Globus pallidus (tissue), 1 donor: Measurements from ENCODE around the gene KRTAP10-4.
"Not testable (repeated sequence)": the region's sequence is repeated elsewhere in the genome, so short reads cannot be mapped to it uniquely, and the experiment has no call there.

Experiments
- DNase-seq: peaks from one replicate; pipeline ENCODE4 v3.0.0-alpha.2; 2015; ENCODE audit warnings: low spot score

The KRTAP10-4 gene, protein sequence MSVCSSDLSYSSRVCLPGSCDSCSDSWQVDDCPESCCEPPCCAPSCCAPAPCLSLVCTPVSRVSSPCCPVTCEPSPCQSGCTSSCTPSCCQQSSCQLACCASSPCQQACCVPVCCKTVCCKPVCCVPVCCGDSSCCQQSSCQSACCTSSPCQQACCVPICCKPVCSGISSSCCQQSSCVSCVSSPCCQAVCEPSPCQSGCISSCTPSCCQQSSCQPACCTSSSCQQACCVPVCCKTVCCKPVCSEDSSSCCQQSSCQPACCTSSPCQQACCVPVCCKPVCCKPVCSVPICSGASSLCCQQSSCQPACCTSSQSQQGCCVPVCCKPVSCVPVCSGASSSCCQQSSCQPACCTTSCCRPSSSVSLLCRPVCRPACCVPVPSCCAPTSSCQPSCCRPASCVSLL

GRCh38 chr21:44573630-44574456 lies at the start of gene KRTAP10-4:
Gene KRTAP10-4 (plus strand): TSS chr21:44573729. CDS start chr21:44573759, 30 bp downstream.
- DNase-seq = not testable (repeated sequence)

DNA sequence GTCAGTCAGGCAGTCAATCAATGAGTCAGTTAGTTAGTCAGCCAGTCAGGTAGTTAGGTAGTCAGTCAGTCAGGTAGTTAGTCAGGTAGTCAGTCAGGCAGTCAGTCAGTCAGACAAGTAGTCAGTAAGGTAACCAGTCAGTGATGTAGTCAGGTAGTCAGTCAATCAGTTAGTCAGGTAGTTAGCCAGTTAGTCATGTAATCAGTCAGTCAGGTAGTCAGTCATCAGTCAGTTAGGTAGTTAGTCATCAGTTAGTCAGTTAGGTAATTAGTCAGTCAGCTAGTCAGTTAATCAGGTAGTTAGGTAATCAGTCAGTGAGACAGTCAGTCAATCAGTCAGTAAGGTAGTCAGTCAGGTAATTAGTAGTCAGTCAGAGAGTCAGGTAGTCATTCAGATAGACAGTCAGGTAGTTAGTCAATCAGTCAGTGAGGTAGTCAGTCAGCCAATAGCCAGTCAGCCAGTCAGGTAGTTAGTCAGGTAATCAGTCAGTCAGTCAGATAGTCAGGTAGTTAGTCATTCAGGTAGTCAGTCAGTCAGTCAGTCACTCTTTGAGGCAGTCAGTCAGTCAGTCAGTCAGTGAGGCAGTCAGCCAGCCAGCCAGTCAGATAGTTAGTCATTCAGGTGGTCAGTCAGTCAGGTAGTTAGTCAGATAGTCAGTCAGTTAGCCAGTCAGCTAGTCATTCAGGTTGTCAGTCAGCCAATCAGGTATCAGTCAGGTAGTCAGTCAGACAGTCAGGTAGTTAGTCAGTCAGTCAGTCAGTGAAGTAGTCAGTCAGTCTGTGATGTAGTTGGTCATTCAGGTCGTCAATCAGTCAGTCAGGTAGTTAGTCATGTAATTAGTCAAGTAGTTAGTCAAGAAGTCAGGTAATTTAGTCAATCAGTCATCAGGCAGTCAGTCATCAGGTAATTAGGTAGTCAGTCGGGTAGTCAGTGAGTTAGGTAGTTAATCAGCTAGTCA lies 48.8 kb upstream of the KRTAP10-4 start:
- DNase-seq = no peak

- no peak for DNase-seq
Measured at GRCh38 chr21:44525391-44526095, 48.0 kb upstream of the KRTAP10-4 start.

DNA sequence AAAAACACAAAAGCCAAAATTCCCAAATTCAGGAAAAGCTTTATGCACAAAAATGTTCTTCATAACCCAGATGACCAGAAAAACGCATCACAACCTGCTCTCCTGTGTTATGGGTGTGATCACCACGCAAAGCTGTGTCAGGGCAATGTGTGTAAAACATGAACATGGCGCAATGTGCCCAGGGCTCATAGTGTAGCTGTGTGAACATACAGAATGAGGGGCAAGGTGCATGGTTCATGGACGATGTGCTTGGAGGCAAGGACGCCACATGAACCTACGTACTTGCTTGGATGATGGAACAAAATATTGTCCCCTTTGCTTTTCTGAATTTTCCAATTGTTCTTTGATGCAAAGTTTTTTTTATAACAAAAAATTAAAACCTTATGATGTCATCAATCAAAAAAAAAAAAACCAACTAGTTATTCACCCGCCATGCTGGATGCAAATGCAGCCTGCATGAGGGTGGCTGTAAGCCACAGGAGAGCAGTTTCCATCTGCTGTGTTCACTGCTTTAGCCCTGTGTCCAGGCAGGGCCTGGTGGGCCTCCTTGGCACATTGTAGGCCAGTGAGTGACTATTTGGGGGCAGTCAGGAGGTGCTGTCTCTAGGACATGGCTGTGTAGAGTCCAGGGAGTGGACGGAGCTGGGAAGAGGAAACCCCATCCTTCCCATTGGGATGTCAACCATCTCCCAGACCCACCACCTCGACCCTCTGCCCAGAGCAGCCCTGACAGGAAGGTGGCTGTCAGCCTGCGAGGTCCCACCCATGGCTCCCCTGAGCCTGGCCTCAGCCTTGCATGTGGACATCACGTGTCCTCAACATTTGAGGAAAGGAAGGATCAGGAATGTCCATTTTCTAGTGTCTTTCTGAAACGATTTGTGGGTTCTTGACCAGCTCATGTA lies 47.2 kb upstream of the KRTAP10-4 start:
- DNase-seq = no peak

DNA sequence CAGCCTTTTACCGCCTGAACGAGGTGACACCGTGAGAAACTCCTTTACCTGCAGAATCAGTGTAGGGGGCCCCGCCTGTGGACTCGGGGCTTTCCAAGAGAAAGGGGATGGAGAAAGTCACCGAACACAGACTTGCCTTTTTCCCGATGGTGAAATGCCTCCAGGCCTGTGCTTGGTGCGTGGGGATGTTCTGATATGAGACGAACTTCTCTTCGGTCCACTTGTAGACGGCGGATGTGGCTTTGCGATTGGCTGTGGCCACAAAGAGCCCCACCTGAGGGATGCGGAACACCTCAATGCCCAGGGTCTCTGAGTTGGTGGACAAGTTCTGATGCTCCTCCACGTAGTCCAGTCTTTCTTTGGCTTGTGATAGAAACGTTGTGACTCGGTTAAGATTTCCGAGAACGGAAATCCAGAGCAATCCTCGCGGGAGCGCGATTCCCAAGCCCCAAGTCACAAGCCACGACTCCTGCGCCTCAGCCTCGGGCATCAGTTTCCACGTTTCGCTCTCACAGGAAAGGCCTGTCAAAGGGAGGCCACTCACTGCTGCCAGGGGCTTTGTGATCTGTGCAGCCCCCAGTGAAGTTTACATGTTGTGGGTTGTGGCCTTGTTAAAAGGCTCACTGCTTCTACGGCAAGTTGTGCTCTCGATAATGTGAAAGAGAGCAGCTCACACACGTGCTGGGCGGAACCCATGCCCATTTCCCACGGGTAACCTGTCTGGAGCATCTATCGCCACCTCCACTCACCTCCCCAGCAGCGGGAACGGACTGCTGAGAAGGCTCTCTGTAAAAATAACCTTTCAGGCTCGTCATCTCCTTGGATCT lies 46.2 kb upstream of the KRTAP10-4 start:
- DNase-seq = no peak

DNA sequence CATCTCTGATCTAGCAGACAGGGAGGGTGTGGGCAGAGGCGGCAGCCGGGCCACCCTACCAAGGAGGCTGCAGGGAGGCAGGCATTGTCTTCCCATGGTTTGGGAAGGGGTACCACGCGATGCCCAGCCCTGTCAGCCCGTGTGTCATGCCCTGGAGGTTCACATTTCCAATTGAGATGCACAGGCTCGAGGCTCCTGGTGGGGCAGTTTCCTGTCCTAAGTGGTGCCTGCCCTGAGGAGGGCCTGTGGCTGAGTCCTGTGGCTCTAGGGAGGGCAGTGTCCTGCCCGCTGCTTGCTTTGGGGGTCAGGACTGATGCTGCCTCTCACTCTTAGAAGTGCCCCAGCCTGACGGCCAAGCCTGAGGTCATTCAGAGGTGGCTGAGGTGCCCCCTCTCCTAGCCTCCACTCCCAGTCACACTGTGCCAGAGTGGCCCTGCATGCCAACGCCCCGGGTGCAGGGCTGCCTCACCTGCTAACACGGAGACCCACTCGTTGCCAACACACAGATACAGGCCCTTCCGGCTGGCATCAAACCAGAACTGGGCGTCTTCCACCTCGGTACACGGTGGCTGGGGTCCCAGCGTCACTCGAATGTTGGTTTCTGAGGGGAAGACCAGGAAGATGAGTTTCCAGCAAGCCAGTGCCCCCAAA lies 45.4 kb upstream of the KRTAP10-4 start:
- DNase-seq = no peak

DNA sequence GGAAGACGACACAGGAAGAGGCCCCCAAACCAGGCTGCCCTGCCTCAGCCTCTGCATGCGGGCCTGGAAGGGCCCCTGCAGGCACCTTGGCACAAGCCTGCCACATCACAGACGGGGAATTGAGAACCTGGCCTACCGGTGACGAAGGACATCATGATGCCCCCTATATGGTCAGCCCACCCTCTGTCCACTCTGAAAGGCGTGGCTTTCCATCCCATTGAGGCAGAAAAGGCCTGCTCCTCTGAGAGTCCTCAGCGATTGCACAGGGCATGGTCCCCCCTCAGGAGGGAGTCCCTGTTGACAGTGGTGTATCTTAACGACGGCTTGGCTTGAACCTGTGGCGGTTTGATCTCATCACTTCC lies 44.9 kb upstream of the KRTAP10-4 start:
- DNase-seq = no peak

DNA sequence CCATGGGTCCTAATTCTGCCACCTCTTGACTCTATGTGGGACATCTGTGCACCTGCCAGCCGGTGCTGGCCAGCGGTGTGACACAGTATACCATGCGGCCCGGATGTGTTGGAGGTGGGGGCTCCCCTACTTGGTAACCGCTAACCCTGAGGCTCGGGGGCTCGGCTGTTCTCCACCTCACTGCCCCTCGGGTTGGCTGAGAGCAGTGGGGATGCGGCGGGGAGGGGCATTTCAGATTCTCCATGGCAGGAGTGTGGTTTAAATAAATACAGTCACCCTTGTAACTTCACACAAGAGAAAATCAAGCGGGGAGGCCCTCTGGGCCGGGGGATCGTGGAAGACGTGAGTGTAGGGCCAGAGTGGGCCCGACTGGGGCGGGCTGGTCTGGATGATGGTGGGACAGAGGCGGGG lies 44.5 kb upstream of the KRTAP10-4 start:
- no peak for DNase-seq

- DNase-seq = no peak
Measured at GRCh38 chr21:44529503-44530125, 43.9 kb upstream of the KRTAP10-4 start.

- DNase-seq = no peak
Measured at GRCh38 chr21:44530221-44530902, 43.2 kb upstream of the KRTAP10-4 start.

- DNase-seq = no peak
Measured at GRCh38 chr21:44530903-44531605, 42.5 kb upstream of the KRTAP10-4 start.

- no peak for DNase-seq
Measured at GRCh38 chr21:44531606-44532564, 41.6 kb upstream of the KRTAP10-4 start.

DNA sequence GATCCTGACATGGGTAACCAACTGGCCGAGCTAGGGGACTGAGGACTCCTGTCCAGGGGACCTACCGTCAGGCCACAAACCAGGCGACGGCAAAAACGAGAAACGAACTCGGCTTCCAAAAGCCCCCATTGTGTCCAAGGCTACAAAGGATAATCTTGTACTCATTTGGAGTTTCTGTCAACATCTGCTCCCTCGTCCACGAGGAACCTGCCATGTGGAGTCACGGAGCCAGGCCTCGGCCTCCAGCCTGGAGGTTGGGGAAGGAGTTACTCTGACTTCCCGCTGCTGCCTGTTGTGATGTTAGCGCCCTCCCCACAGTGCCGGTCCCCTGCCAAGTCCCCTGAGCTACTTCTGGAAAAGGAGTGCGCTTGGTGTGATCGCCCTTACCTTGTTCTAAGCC lies 40.8 kb upstream of the KRTAP10-4 start:
- DNase-seq = no peak

- no peak for DNase-seq
Measured at GRCh38 chr21:44533121-44533890, 40.2 kb upstream of the KRTAP10-4 start.
